HepG2 (cell line): ENCODE data around the gene RCC2. TPM values are rescaled to one million over a fixed set of nuclear protein-coding genes. Genes with fewer than 3 reads are reported as not detected.
A peak's percentile ranks its signal among the peaks of the same experiment; 100 is the strongest.

Experiments used
- ATF5 ChIP-seq: sonication (generic); formaldehyde crosslinking; IDR thresholded peaks from 2 replicates; pipeline ENCODE4 v1.4.0; 2020; ENCODE audit warnings: mild to moderate bottlenecking, low read depth, missing genetic modification reagents
- GATAD1 ChIP-seq: IDR thresholded peaks from 2 replicates; pipeline ENCODE4 v1.6.1; 2016; ENCODE audit warnings: missing genetic modification reagents, missing compliant biosample characterization
- KDM2A ChIP-seq: sonication (generic); formaldehyde crosslinking; IDR thresholded peaks from 2 replicates; pipeline ENCODE4 v1.4.0; 2020; ENCODE audit warnings: low read depth, missing genetic modification reagents, borderline replicate concordance
- KDM5A ChIP-seq: fragments of 200-600 bp; sonication (generic); IDR thresholded peaks from 2 replicates; pipeline ENCODE4 v1.7.0; 2018; ENCODE audit warnings: antibody characterized with exemption, mild to moderate bottlenecking, low read length, borderline replicate concordance
- KLF12 ChIP-seq: sonication (generic); formaldehyde crosslinking; IDR thresholded peaks from 2 replicates; pipeline ENCODE4 v1.4.0; 2020; ENCODE audit warnings: missing genetic modification reagents, borderline replicate concordance
- MTF1 ChIP-seq: sonication (generic); formaldehyde crosslinking; IDR thresholded peaks from 2 replicates; pipeline ENCODE4 v1.5.0; 2020; ENCODE audit warnings: missing genetic modification reagents
- POGK ChIP-seq: sonication (generic); formaldehyde crosslinking; conservative IDR thresholded peaks from 2 replicates; pipeline ENCODE4 v1.8.0; 2022; ENCODE audit warnings: mild to moderate bottlenecking, moderate library complexity, missing genetic modification reagents
- SNRNP70 ChIP-seq: fragments of 200-400 bp; formaldehyde crosslinking; IDR thresholded peaks from 2 replicates; pipeline ENCODE4 v1.6.1; 2017; ENCODE audit warnings: mild to moderate bottlenecking, low read depth, low read length, moderate library complexity
- STAT6 ChIP-seq: sonication (generic); formaldehyde crosslinking; IDR thresholded peaks from 2 replicates; pipeline ENCODE4 v1.4.0; 2020; ENCODE audit warnings: missing genetic modification reagents, mild to moderate bottlenecking, borderline replicate concordance
- ZBTB25 ChIP-seq: IDR thresholded peaks from 2 replicates; pipeline ENCODE4 v1.6.1; 2018; ENCODE audit warnings: missing genetic modification reagents
- ZNF589 ChIP-seq: sonication (generic); formaldehyde crosslinking; conservative IDR thresholded peaks from 2 replicates; pipeline ENCODE4 v1.8.0; 2022; ENCODE audit warnings: mild to moderate bottlenecking, moderate library complexity, missing genetic modification reagents
- ZNF646 ChIP-seq: sonication (generic); formaldehyde crosslinking; IDR thresholded peaks from 2 replicates; pipeline ENCODE4 v1.9.0; 2021; ENCODE audit warnings: mild to moderate bottlenecking, missing genetic modification reagents
- ZNF740 ChIP-seq: sonication (generic); formaldehyde crosslinking; IDR thresholded peaks from 2 replicates; pipeline ENCODE4 v1.4.0; 2020; ENCODE audit warnings: missing genetic modification reagents
- polyA plus RNA-seq, 8 experiments: library from polyadenylated mRNA; depleted of rRNA in 3 of 8; stranded (reverse) in 7 of 8; unstranded in 1 of 8; fragments of >200 nt; fragmentation: Illumina TruSeq in 4 of 8; extraction: Trizol in 4 of 8; gene quantifications; 2 replicates each; pipeline versions ENCODE4 v1.2.1 to v1.2.3, GENCODE V29; 2011 to 2016; ENCODE audit warnings: low read depth in 4 of 8, missing spikeins in 1 of 8, mixed read lengths in 1 of 8; ENCODE audit not compliant: insufficient read depth in 1 of 8
- total RNA-seq, 5 experiments: library from RNA; depleted of rRNA; stranded (reverse); fragments of >200 nt; fragmentation: Illumina TruSeq; extraction: Trizol; gene quantifications; 2 replicates each; pipeline ENCODE4 v1.2.3, GENCODE V29; 2016; ENCODE audit warnings: low read depth in 1 of 5

RCC2 gene
- total and polyA plus RNA-seq, 2 of the 13 experiments (the other 11 are each of a cell fraction or from before 2014, with no cell fraction given) = 20.5 to 55.8 TPM

- no peak for TF ChIP-seq STAT6 (CRISPR knock-in tag)
- no peak for TF ChIP-seq MTF1 (CRISPR knock-in tag)
- TF ChIP-seq SNRNP70 = no peak
- TF ChIP-seq POGK (CRISPR knock-in tag) = no peak
- no peak for TF ChIP-seq KLF12
- peak; percentile 52; the same call in 1 of the 2 replicates for TF ChIP-seq KDM2A (CRISPR knock-in tag)
- no peak for TF ChIP-seq ZBTB25 (CRISPR knock-in tag)
- TF ChIP-seq ATF5 = no peak
- no peak for TF ChIP-seq ZNF589 (CRISPR knock-in tag)
- no peak for TF ChIP-seq ZNF646 (CRISPR knock-in tag)
- TF ChIP-seq ZNF740 (CRISPR knock-in tag) = no peak
- TF ChIP-seq KDM5A = peak; percentile 79
- peak; percentile 59; the same call in 1 of the 2 replicates for TF ChIP-seq GATAD1 (CRISPR knock-in tag)
Observed at GRCh38 chr1:17439250-17440073, at the start of gene RCC2 (continued).
